Suprapubic skin (tissue), 4 donors: ENCODE measurements around the gene GNAZ. TPM values are rescaled to one million over a fixed set of nuclear protein-coding genes. Genes with fewer than 3 reads are reported as not detected.

Experiments used
- DNase-seq, 2 donors: peaks; one replicate each; pipeline ENCODE4 v3.0.0-alpha.2; 2019; ENCODE audit warnings: low spot score in 2 of 2
- H3K27ac ChIP-seq: fragments of 200-600 bp; sonication (generic); one replicate; pipeline ENCODE4 v1.5.1; 2019
- H3K27me3 ChIP-seq: fragments of 200-600 bp; sonication (generic); one replicate; pipeline ENCODE4 v1.5.1; 2019
- H3K36me3 ChIP-seq: fragments of 200-600 bp; sonication (generic); one replicate; pipeline ENCODE4 v1.5.1; 2019
- H3K4me1 ChIP-seq: fragments of 200-600 bp; sonication (generic); one replicate; pipeline ENCODE4 v1.5.1; 2019
- H3K4me3 ChIP-seq: fragments of 200-600 bp; sonication (generic); one replicate; pipeline ENCODE4 v1.5.1; 2019; ENCODE audit warnings: mild to moderate bottlenecking
- H3K9me3 ChIP-seq: fragments of 200-600 bp; sonication (generic); one replicate; pipeline ENCODE4 v1.5.1; 2019
- EP300 ChIP-seq: sonication (generic); formaldehyde crosslinking; IDR thresholded peaks from one replicate; pipeline ENCODE4 v1.6.1; 2017; ENCODE audit warnings: antibody characterized with exemption
- POLR2A ChIP-seq, 2 donors: fragments of 450-650 bp; IDR thresholded peaks; one replicate each; pipeline ENCODE4 v1.6.1; 2017; ENCODE audit warnings: antibody characterized with exemption in 2 of 2, mild to moderate bottlenecking in 2 of 2, moderate library complexity in 2 of 2
- POLR2AphosphoS5 ChIP-seq, 3 donors: sonication (generic); formaldehyde crosslinking; IDR thresholded peaks; one replicate each; pipeline ENCODE4 v1.6.1; 2017; ENCODE audit warnings: antibody characterized with exemption in 3 of 3
- WGBS: methylation state at CpG from one replicate; pipeline ENCODE4 v1.1.5; 2018; 5-methylcytosine and 5-hydroxymethylcytosine counted together
- total RNA-seq, 4 donors: library from RNA; depleted of rRNA; stranded (reverse); fragments of >200 nt; gene quantifications; one replicate each; pipeline ENCODE4 v1.1.0, GENCODE V29; 2016
- TF ChIP-seq, protein P1 (sequence below), 2 donors: fragments of 200-600 bp in 1 of 2; fragments of 450-650 bp in 1 of 2; sonication (generic) in 1 of 2; IDR thresholded peaks; one replicate each; pipeline ENCODE4 v1.5.1; 2016 to 2019; ENCODE audit warnings: antibody characterized with exemption in 2 of 2, mild to moderate bottlenecking in 1 of 2, moderate library complexity in 1 of 2

Gene GNAZ
- total RNA-seq, 4 donors from 2014 or later: 2.1 to 5.8 (median 3.0) TPM

DNA sequence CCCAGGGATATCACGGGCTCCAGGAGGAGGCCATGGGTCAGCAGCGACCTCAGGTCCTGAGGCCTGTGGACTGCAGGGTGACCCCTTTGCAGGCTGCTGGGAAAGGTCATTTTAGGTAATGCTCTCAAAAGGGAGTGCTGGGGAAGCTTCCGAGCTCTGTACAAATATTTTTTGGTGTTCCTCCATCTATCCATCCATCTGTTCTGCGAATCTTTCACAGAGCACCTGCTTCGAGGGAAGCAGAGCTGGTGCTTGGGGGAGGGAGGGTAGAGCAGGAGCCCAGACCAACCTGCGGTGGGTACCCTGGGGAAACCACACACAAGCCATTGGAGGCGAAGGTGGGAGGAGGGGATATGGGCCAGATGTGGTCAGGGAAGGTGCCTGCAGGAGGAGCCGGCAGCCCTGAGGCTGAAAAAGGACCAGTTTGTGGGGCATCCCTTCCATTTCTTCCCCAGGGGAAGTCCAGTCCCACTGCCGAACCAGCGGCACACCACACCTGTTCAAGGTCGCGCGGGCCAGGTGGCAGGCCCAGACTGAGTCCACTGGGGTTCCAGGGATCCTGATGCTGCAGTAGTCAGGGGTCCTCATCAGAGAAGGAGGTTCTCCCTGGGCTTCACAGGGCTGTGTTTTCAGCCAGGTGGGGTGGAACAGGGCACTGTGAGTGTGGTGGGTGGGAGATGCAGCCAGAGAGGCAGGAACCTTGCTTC is 13.1 kb downstream of the GNAZ start:
- no peak for DNase-seq
- no peak for TF ChIP-seq POLR2A (IDR thresholded peaks at IDR 0.05)
- TF ChIP-seq, protein P1, sequence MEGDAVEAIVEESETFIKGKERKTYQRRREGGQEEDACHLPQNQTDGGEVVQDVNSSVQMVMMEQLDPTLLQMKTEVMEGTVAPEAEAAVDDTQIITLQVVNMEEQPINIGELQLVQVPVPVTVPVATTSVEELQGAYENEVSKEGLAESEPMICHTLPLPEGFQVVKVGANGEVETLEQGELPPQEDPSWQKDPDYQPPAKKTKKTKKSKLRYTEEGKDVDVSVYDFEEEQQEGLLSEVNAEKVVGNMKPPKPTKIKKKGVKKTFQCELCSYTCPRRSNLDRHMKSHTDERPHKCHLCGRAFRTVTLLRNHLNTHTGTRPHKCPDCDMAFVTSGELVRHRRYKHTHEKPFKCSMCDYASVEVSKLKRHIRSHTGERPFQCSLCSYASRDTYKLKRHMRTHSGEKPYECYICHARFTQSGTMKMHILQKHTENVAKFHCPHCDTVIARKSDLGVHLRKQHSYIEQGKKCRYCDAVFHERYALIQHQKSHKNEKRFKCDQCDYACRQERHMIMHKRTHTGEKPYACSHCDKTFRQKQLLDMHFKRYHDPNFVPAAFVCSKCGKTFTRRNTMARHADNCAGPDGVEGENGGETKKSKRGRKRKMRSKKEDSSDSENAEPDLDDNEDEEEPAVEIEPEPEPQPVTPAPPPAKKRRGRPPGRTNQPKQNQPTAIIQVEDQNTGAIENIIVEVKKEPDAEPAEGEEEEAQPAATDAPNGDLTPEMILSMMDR (IDR thresholded peaks at IDR 0.05): no peak
- TF ChIP-seq POLR2AphosphoS5 (IDR thresholded peaks at IDR 0.05): no peak
- TF ChIP-seq EP300: no peak
- Histone ChIP-seq H3K36me3 (no peaks in the 10 kb centered on the region), H3K27me3 (no peaks in the 10 kb centered on the region), H3K9me3 (no peaks in the 10 kb centered on the region), H3K4me1 (peaks cover 1% of the 10 kb centered on the region), H3K27ac (no peak overlapping the region), H3K4me3 (no peak overlapping the region)
- WGBS: 86% methylated on average over 9 of the region's 13 CpGs

DNA sequence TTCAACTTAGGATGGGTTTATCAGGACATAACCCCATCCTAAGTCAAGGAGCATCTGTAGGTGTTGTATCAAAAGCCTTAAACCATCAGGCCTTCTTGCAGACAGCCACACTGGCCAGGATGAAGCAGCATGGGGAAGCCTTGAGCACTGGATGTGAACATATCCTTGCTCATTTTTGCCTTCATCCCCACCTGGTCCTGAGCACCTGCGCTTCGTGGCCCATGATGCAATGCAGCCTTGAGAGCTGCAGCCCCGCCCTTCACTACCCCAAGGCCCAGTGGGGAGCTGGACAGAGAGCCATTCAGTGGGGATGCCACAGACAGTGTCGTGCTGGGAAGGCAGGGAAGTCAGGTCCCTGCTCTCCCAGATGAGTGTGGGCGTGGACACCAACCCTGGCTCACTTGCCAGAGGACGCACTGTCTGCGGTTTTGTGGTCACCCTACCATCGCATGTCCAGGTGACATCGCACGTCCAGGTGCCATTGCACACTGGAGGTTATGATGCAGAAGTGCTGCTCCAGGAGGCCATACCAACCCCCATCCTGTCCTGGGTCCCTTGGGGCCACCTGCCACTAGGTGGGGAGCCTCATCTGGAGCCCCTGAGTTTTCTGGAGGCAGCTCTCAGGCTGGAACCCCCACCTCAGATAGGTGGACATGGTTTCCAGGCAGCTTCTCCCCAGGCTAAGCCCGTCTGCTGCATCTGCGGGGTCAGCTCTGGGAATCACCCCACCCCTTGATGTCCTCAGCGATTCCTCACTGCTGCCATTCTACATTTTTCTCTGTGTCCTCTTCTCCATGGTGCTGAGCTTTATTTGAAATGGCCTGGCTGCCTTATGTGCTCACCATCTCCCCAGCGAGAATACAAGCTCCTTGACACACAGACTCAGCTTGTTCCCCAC is 14.4 kb downstream of the GNAZ start:
- WGBS: 96% methylated on average over 4 of the region's 14 CpGs

GRCh38 chr22:23085351-23085671 is 15.0 kb downstream of the GNAZ start:
- H3K27ac ChIP-seq: no peak overlapping the region
- no peak overlapping the region for H3K4me3 ChIP-seq
- no peak for DNase-seq
- H3K36me3 ChIP-seq: no peaks in the 10 kb centered on the region
- H3K4me1 ChIP-seq: peaks cover 3% of the 10 kb centered on the region
- 100% methylated on average over 3 of the region's 3 CpGs for WGBS
- no peaks in the 10 kb centered on the region for H3K9me3 ChIP-seq
- no peaks in the 10 kb centered on the region for H3K27me3 ChIP-seq
- TF ChIP-seq POLR2AphosphoS5 (IDR thresholded peaks at IDR 0.05) (no peak), POLR2A (IDR thresholded peaks at IDR 0.05) (no peak), EP300 (no peak)
- TF ChIP-seq, protein P1 (IDR thresholded peaks at IDR 0.05): no peak

More for the DNA sequence above, 14.4 kb downstream of the GNAZ start:
- Histone ChIP-seq H3K27me3 (no peaks in the 10 kb centered on the region), H3K9me3 (no peaks in the 10 kb centered on the region), H3K4me3 (no peak overlapping the region), H3K27ac (no peak overlapping the region), H3K4me1 (peaks cover 3% of the 10 kb centered on the region), H3K36me3 (no peaks in the 10 kb centered on the region)
- TF ChIP-seq POLR2AphosphoS5 (IDR thresholded peaks at IDR 0.05): no peak
- TF ChIP-seq EP300: no peak
- TF ChIP-seq, protein P1 (IDR thresholded peaks at IDR 0.05): no peak
- TF ChIP-seq POLR2A (IDR thresholded peaks at IDR 0.05): no peak
- no peak for DNase-seq

- Histone ChIP-seq H3K36me3 (no peaks in the 10 kb centered on the region), H3K27ac (no peak overlapping the region), H3K9me3 (no peaks in the 10 kb centered on the region), H3K27me3 (no peaks in the 10 kb centered on the region), H3K4me3 (no peak overlapping the region), H3K4me1 (peaks cover 3% of the 10 kb centered on the region)
- TF ChIP-seq POLR2A (IDR thresholded peaks at IDR 0.05) (no peak), POLR2AphosphoS5 (IDR thresholded peaks at IDR 0.05) (no peak)
- DNase-seq: no peak
- 81% methylated on average over 9 of the region's 9 CpGs for WGBS
Observed at GRCh38 chr22:23085785-23086184, 15.5 kb downstream of the GNAZ start.

DNA sequence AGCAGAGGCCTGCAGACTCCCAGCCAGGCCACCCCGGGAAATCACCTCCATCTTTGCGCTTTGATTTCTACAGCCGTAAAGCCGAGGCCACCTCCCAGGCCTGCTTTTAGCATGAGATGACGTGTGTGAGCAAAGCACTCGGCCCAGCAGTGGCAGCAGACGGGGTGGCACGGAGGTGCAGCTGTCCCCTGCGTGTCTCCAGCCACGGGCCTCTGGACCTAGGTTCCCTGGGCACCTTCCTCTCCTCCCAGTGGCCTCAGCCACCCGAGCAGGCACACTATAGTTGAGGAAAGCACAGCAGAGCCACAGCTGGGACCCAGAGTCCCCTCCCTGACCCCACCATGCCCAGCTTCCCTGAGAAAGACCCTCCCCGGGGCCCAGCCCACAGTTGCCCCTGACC is 15.9 kb downstream of the GNAZ start:
- H3K4me3 ChIP-seq: no peak overlapping the region
- H3K27ac ChIP-seq: no peak overlapping the region
- no peak for TF ChIP-seq POLR2AphosphoS5 (IDR thresholded peaks at IDR 0.05)
- TF ChIP-seq, protein P1 (IDR thresholded peaks at IDR 0.05): no peak
- no peaks in the 10 kb centered on the region for H3K9me3 ChIP-seq
- no peaks in the 10 kb centered on the region for H3K36me3 ChIP-seq
- no peak for DNase-seq
- WGBS: 86% methylated on average over 6 of the region's 12 CpGs
- peaks cover 3% of the 10 kb centered on the region for H3K4me1 ChIP-seq
- no peaks in the 10 kb centered on the region for H3K27me3 ChIP-seq
